HG03064 (cell line): Measurements from ENCODE around the gene MROH7.

ENCODE experiments used
- ATAC-seq: cut with Tn5 transposase; IDR thresholded peaks from one replicate; pipeline ENCODE4 v1.9.1; 2021; ENCODE audit warnings: low read depth; ENCODE audit not compliant: unreplicated experiment

The MROH7 gene

DNA sequence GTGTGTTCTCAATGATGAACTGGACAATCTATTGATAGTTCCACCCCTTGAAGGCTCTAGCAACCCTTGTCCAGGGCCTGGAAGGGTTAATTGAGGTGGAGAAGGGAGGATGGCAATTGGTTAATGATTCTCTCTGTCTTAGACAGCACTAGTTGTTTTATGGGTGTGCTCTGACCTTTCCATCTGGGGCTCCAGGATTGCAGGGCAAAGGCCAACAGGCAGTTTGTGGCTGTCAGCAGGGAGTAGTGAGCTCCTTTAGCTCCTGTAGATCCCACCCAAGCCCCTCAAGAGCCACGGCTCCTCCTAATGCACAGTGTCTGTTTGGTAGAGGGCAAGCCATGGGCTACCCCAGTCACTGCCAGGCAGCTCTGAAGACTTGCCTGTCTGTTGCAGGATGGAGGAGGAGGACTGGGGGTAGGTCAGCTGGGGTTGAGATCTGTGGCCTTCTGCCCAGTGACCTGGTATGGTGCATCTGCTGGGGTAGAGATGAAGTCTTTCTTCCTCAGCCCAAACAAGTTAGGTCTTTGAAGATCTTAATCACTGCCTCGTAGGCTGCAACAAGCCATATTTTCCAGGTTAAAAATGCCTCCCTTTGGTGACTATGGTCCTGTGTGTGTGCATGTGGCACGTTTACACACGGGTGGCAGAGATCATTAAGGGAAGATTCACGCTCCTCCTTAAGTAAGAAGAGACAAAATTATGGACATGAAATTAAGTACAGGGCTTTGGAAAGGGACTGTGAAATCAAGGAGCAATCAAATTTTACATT, 7.7 kb downstream of the MROH7 start:
- ATAC-seq = no peak

DNA sequence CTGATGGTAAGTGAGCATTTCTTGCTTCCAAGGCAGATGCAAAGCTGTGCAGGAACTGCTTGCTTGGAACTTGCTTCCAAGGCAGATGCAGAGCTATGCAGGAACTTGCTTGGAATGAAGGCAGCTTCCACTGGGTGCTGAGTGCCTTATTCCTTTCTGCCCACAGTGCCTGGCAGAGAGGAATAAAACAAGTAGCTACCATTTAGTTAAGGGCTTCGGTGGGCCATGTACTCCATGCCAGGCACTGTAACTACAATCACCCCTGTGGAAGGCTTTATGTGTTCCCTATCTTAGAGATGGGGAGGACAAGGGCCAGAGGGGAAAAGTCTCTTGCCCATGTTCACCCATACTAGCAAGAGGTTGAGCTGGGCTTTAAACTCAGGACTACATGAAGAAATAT, 8.3 kb downstream of the MROH7 start:
- no peak for ATAC-seq

DNA sequence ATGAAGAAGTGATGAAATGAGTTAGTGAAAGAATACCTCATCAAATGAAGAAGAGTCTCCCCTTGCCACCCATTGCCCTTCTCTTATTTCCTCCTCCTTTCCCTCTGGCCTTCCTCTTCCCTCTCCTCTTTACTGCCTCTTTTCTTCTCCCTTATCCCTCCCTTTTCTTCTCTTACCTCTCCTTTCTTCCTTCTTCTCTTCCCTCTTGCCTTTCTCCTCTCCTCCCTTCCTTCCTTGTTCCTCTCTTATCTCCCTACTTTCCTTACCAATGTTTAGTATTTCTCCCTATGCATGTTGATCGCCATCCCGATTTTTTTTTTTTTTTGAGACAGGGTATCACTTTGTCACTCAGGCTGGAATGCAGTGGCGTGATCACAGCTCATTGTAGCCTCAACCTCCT, 8.8 kb downstream of the MROH7 start:
- no peak for ATAC-seq

DNA sequence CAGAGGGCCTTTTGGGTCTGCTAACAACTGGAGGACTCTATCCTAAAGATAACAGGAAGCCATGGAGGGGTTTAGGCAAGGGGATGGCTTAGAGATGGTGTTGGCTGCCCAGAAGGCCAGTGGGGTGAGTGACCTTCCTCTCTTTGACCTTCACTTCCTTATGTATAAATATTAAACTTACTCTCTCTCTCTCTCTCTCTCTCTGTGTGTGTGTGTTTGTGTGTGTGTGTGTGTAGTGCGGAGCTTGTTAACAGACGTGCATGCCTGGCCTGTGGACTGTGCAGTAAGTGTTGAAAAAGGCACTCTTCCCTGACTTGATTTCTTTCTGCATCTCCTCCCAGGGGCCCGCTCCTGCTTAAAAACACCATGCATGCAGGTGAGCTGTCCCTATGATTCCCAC, 10.0 kb downstream of the MROH7 start:
- no peak for ATAC-seq

DNA sequence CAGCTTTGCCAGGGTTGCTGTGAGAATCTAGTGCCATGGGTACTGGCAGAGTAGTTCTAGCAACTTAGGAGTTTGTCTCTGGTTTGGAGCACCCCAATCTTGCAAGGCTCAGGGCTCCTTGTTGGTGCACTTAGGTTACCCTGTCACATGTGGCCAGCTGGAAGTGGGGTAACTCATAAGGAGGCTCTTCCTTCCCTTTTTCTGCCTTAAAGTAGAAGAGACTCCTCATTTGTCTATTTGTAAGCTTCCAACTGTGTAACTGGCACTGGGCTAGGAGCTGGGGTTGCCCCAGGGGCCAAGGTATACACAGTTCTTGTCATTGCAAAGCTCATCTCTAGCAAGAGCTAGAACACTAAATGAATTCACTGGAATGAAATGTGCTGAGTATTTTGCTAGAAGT, 10.6 kb downstream of the MROH7 start:
- ATAC-seq = no peak

DNA sequence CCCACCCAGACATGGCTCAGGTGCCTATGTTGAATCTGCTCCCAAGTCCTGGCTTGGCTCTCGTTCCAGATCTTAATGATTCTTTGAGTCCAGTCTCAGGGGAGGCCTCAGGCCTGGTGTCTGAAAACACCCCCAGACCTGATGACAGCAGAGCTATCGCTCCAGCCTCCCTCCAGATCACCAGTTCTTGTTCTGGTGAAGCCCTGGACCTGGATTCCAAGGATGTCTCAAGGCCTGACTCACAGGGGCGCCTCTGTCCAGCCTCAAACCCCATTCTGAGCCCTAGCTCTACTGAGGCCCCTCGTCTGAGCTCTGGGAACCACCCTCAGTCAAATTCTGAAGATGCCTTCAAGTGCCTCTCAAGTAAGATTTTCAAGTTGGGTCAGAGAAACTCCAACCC, 11.4 kb downstream of the MROH7 start:
- no peak for ATAC-seq

DNA sequence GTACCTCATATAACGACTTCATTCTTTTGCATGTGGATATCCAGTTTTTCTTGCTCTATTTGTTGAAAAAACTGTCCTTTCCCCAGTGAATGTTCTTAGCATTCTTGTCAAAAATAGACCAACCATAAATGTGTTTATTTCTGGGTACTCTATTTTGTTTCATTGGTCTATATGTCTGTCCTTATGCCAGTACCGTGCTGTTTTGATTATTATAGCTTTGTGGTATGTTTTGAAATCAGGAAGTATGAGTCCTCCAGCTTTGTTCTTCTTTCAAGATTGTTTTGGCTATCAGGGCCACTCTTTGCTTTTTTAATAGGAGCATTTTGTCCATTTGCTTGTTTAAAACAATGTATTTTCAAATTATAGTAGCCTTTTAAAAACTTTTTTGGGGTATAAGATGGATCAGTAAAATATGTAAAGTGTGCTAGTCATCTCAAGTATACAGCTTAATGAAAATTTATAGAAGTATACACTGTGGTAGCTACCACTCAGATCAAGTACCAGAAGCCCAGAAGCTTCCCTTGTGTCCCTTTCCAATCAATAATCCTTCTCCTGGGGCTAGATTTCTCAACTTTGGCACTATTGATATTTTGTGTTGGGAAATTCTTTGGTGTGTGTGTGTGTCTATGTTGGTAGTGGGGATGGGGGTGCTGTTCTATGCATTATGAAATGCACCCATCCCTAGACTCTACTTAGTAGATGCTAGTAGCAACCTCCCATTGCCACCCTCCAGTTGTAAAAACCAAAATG, 16.8 kb downstream of the MROH7 start:
- ATAC-seq = no peak

DNA sequence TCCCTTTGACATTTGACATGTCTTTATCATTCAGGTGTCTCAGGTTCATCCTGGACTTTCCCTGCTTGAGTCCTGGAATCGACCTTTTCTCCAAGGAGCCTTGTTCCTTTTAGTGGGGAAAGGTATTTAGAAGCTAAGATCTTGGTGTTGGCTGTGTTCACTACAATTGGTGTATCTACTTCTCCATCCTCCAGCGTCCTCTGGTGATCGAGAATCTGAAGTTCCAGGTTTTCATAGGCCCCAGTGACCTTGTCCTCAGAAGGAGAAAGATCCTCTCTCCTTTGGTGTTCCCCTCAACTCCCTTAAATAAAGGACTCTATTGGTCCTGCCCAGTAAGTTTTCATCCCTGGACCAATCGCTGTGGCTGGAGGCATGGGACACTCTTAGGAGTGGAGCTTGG, 22.1 kb downstream of the MROH7 start:
- ATAC-seq = no peak

DNA sequence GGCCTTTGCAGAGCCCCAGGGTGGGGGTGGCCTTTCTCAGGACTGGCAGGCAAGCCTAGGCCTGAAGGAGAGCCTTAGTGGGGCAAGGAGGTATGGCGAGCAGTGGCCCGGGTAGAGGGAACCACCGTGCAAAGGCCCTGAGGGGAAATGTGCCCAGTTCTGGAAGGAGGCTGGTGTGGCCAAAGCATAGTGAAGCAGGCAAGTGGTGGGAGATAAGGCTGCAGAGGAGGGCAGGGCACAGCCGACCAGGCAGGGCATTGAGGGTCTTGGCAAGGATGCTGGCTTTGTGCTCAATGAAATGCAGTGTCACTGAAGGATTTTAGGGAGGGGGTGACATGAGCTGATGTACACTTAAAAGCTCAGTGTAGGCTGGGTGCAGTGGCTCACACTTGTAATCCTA, 22.8 kb downstream of the MROH7 start:
- no peak for ATAC-seq

DNA sequence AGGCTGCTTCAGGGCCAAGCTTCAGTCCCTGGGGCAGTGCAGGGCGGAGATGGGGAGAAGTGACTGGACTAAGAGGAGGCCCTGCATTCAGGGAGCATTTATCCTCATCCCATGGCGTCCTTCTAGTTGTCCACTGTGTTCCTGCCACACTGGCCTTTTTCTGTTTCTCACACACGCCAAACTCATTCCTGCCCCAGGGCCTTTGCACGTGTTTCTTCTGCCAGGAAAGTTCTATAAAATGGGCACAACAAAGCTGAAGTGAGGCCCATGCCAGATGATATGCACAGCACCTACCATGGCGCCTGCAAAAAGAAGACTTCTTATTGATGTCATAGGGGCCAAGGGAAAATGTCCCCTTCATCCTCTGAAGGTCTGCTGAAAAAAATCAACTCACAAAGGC, 24.3 kb downstream of the MROH7 start:
- ATAC-seq = no peak

DNA sequence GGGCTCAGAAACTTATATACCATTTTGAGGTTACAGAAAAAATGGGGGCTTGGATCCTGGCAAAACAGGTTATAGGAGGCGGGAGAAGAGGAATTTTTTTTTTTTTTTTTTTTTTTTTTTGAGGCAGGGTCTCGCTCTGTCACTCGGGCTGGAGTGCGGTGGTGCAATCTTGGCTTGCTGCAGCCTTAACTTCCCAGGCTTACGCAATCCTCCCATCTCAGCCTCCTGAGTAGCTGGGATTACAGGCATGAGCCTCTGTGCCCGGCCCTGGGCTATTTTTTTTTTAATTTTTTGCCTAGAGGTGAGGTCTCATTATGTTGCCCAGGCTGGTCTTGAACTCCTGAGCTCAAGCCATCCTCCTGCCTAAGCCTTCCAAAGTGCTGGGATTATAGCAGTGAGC, 24.7 kb downstream of the MROH7 start:
- ATAC-seq = no peak

DNA sequence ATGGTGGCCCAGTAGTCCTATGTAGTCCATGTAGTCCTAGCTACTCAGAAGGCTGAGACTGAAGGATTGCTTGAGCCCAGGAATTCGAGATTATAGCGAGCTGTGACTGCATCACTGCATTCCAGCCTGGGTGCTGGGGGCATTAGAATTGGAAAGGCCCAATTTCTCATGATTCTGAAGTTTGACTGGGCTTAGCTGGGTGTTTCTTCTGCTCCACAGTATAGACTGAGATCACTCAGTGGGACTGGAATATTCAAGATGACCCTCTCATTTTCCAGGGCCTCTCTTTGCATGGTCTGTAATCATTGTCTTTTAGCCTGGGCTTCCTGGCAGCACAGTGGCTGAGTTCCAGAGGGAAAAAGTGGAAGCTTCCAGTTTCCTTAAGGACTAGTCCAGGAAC, 26.2 kb downstream of the MROH7 start:
- ATAC-seq = no peak

DNA sequence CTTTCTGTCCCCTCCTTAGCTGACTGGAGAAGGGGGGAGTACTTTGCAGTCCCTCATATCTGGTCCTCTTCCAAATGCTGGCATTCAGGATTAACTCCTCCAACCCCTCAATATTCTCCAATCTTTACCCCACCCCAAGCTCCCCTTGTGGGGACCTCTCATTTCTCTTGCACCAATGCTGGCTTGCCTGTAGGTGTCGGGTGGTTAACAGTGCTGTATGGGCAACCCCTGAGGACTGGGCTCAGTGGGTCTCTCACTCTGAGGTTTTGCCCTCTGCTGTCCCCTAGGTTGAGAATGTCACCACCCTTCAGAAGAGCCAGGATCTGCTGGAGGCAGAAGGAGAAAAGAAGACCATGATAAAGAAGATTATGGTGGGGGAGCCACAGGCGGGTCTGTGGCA, 27.0 kb downstream of the MROH7 start:
- ATAC-seq = no peak

DNA sequence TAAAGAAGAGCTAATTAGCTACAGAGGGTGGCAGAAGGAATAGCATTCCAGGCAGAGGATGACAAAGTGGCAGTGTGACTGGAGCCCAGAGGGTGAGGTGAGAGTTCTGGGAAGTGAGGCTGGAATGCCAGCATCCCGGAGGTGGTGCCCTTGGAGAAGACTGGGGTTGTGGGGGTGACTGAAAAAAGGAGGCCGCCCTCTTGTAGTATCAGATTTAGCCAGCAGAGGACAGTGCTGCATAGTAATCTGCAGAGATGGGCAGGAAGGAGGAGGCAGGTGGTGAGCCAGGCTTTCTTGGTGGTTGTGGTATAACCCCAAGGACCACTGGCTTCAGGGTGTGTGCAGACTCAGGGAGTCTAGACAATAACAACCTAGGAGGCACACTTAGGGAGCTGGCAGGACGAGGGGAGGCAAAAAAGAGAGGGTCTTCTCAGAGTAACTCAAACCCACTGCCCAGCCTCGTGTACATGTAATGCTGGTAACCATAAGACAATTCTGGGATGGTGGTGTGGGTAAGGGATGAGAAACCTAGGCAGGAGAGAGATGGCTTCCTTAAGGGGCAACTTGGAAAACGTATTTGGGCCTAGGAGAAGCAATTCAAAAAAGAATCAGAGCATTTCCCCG, 30.5 kb downstream of the MROH7 start:
- no peak for ATAC-seq

DNA sequence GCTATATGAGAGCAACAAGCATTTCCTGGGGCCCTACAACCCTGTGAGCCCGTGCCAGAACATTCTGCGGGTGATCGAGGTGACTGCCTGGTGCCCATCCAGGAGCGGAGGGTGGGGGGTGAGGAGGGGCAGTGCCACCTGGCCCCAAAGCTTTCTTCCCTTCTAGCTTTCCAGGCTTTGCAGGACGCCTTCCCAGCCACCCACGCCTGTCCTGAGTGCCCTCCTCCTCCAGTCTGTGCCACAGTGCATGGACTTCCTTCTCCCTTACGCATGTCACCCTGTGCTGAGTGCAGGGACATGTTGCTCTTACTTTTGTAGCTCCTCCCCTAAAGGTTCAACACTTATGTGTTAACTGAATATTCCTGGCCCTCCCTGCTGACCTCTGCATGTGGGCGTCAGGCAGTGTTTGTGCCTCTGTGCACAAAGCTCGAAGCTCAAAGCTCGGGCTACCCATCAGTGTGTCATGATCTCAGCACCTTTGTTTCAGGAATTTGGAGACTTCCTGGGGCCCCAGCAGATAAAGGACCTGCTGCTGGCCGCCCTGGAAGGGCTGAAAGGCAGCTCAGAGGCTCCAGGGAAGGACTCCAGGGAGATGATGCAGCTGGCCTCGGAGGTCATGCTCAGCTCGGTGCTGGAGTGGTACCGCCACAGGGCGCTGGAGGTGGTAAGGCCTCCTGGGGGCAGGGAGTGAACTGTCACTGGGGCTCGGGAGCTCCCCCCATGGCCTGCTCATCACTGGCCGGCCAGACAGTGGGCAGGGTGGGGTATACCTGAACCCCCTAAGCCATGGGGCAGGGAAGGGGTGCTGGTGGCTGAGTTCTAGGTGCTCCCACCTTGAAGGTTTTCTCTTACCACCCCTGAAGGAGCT, 37.4 kb downstream of the MROH7 start:
- ATAC-seq = no peak

DNA sequence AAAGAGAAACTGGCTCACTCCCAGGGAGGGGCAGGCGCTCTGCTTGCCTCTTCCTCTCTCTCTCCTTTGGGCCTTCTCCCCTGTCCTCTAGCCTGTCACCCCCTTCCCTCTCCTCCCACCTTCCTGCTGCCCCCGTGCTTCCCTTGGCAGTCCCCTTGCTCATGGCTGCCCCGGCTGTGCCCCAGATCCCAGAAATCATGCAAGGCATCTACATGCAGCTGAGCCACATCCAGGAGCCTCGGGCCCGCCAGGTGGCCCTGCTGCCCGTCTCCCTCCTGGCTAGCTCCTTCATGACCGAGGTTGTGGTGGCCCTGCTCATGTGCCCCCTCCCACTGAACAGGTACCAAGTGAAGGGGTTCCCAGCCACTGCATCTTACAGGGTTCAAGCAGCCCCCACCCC, 38.1 kb downstream of the MROH7 start:
- ATAC-seq = no peak

DNA sequence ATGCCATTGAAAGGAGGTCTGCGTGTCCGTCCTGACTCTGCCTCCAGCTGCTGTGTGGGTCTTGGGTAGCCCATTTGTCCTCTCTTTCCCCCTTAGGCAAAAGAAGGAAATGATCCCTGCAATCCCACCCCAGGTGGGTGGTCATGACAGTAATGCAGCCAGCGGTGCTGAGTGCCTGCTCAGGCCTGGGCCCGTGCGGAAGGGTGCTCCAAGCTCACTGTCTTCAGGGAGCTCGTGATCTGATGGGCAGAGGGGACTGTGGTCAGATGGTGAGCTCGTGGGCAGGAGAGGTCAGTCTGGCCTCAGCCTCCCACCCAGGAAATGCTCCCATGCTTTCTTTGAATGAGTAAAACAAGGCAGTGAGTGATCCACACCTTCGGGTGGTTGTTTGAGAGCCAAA, 38.8 kb downstream of the MROH7 start:
- ATAC-seq = no peak

DNA sequence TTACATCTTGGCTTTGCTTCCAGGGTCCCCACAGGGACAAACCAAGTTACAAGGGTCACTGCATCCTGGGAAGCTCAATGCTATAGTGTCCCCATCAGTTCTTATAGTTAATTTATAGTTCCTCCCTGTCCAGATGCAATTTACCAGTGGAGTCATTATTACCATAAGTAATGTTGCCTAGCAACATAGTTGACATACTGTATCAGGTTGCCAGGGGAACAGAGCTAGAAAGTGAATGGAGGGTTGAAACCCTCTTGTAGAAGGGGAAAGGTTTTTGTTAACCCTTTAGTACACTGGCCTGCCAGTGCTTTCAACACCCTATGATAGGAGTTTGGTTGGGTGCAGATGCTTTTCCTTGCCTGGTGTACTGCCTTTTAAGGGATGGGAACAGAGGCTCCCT, 39.8 kb downstream of the MROH7 start:
- ATAC-seq = no peak

DNA sequence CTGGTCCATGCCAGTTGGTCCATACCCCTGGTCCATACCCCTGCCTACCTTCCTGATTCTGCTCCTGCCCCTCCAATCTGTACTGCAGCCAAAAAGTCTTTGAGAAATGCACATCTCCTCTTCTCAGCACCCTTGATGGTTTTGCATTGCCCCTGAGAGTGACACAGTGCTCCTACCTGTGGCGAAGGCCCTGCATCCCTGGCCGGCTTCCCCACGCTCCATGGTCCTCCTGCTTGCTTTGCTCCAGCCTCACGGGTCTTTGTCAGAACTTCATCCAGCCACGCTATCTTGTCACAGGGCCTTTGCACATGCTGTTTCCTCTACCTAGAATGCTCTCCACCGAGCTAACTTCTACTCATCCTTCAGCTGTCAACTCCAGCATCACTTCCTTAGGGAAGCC, 41.9 kb downstream of the MROH7 start:
- no peak for ATAC-seq

DNA sequence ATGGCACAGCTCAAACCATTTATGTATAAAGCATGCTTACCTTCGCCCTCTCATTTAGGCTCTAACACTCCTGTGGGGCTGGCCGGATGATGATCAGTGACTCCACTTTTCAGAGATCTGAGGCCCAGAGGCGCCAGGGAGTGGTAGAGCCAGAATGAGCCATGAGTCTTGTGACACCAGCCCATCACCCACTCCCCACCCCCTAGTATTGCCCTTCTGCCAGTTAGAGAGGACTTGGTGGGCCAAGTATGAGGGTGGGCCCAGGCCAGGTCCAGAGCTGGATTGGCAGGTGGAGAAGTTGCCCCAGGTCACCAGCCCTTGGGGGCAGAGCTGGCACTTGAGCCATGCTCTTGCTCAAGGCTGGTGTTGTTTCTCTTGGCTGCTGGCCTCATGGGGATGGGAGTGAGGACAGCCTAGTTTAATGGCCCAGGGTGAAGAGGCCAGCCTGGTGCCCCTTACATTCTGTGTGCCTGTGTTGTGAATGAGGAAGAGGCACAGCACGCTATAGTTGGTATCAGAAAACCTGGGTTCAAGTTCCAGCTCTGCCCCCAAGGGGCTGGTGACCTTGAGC, 43.8 kb downstream of the MROH7 start:
- no peak for ATAC-seq

DNA sequence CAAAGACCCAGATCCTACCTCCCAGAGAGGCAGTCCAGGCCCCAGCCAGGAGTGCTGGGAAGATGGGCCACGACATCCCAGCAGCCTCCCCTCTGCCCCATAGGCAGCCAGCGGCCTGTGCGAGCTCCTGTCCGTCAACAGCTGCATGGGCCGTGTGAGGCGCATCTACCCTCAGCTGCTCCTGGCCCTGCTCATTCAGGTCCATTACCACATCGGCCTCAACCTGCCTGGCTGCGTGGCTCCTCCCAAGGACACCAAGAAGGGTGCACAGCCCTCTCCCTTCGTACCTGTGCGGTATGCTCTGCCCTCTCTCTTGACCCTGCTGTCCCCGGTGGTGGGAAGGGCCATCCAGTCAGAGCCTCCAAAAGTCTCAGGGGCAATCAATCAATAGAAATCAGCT, 44.6 kb downstream of the MROH7 start:
- no peak for ATAC-seq
